GM23338 (cell line): Measurements from ENCODE around the gene PLPP4.

Experiments used
- EZH2 ChIP-seq: fragments of 200-600 bp; sonication (generic); IDR thresholded peaks from one replicate; pipeline ENCODE4 v1.8.0; 2017; ENCODE audit warnings: antibody characterized with exemption, mild to moderate bottlenecking, low read depth; ENCODE audit not compliant: unreplicated experiment
- POLR2AphosphoS5 ChIP-seq: IDR thresholded peaks from 2 replicates; pipeline ENCODE4 v1.6.1; 2016; ENCODE audit warnings: antibody characterized with exemption, low read depth

GRCh38 chr10:120610791-120611190 lies 153.8 kb downstream of the PLPP4 start:
- TF ChIP-seq EZH2 (no peak), POLR2AphosphoS5 (no peak)
